GM23338 (cell line): Measurements from ENCODE around the gene PLAGL1. TPM values are rescaled to one million over a fixed set of nuclear protein-coding genes. Genes with fewer than 3 reads are reported as not detected.

ENCODE experiments used
- ATAC-seq: fragments of 200-7000 bp; cut with Tn5 transposase; 3 replicates; pipeline ENCODE4 v1.9.1; 2020
- DNase-seq: peaks from one replicate; pipeline ENCODE4 v3.0.0-alpha.2; 2015; ENCODE audit warnings: low spot score
- H2AFZ ChIP-seq: fragments of 200-600 bp; sonication (generic); 2 replicates; pipeline ENCODE4 v1.8.0; 2016; ENCODE audit warnings: antibody characterized with exemption, mild to moderate bottlenecking, moderate library complexity
- H3F3A ChIP-seq: fragments of 200-600 bp; sonication (generic); replicated peaks from 2 replicates; pipeline ENCODE4 v1.8.0; 2017; ENCODE audit warnings: antibody characterized with exemption, mixed run types, low read depth
- H3K27ac ChIP-seq: fragments of 200-600 bp; sonication (generic); 2 replicates; pipeline ENCODE4 v1.6.1; 2016; ENCODE audit warnings: low read depth
- H3K27me3 ChIP-seq: fragments of 200-600 bp; sonication (generic); 2 replicates; pipeline ENCODE4 v1.8.0; 2016; ENCODE audit warnings: mild to moderate bottlenecking, mixed run types, moderate library complexity; ENCODE audit not compliant: insufficient read depth
- H3K36me3 ChIP-seq: fragments of 200-600 bp; sonication (generic); 2 replicates; pipeline ENCODE4 v1.8.0; 2016; ENCODE audit warnings: mild to moderate bottlenecking; ENCODE audit not compliant: insufficient read depth
- H3K4me1 ChIP-seq: fragments of 200-600 bp; sonication (generic); 2 replicates; pipeline ENCODE4 v1.8.0; 2016; ENCODE audit warnings: mild to moderate bottlenecking, moderate library complexity; ENCODE audit not compliant: insufficient read depth
- H3K4me2 ChIP-seq: fragments of 200-600 bp; sonication (generic); 2 replicates; pipeline ENCODE4 v1.7.1; 2017; ENCODE audit warnings: mixed run types
- H3K4me3 ChIP-seq: fragments of 200-600 bp; sonication (generic); 2 replicates; pipeline ENCODE4 v1.6.1; 2016; ENCODE audit warnings: mixed run types
- H3K79me2 ChIP-seq: fragments of 200-600 bp; sonication (generic); replicated peaks from 2 replicates; pipeline ENCODE4 v1.8.0; 2017; ENCODE audit warnings: mild to moderate bottlenecking; ENCODE audit not compliant: insufficient read depth
- H3K9me2 ChIP-seq: fragments of 200-600 bp; sonication (generic); 2 replicates; pipeline ENCODE4 v1.8.0; 2017; ENCODE audit not compliant: insufficient read depth
- H4K20me1 ChIP-seq: fragments of 200-600 bp; sonication (generic); replicated peaks from 2 replicates; pipeline ENCODE4 v1.8.0; 2017; ENCODE audit warnings: mild to moderate bottlenecking; ENCODE audit not compliant: insufficient read depth
- H3K27ac Mint-ChIP-seq: 2 replicates; pipeline ENCODE4 v1.8.0; 2020; ENCODE audit warnings: inconsistent platforms, mild to moderate bottlenecking, moderate library complexity, mixed read lengths
- H3K27me3 Mint-ChIP-seq: 3 replicates; pipeline ENCODE4 v1.8.0; 2022; ENCODE audit warnings: low read depth, mild to moderate bottlenecking, moderate library complexity, mixed read lengths, inconsistent platforms; ENCODE audit not compliant: insufficient read depth, poor library complexity
- H3K36me3 Mint-ChIP-seq: 3 replicates; pipeline ENCODE4 v1.8.0; 2021; ENCODE audit warnings: low read depth, mild to moderate bottlenecking, inconsistent platforms, moderate library complexity, mixed read lengths
- H3K4me1 Mint-ChIP-seq: 3 replicates; pipeline ENCODE4 v1.8.0; 2020; ENCODE audit warnings: mild to moderate bottlenecking, inconsistent platforms, mixed read lengths
- H3K4me3 Mint-ChIP-seq: 3 replicates; pipeline ENCODE4 v1.8.0; 2021; ENCODE audit warnings: moderate library complexity, mild to moderate bottlenecking, inconsistent platforms, mixed read lengths
- H3K9me3 Mint-ChIP-seq: 3 replicates; pipeline ENCODE4 v1.8.0; 2020; ENCODE audit warnings: moderate library complexity, mild to moderate bottlenecking, inconsistent platforms, mixed read lengths
- CREB1 ChIP-seq: fragments of 250-450 bp; sonication (Bioruptor Pico); IDR thresholded peaks from 2 replicates; pipeline ENCODE4 v1.5.0; 2020; ENCODE audit warnings: low read depth, mild to moderate bottlenecking, moderate library complexity
- CTCF ChIP-seq, 2 experiments: fragments of 200-600 bp in 1 of 2; sonication (generic) in 1 of 2; conservative IDR thresholded peaks; 2 replicates each; pipeline versions ENCODE4 v1.5.1 to v1.6.1; 2016 to 2017; ENCODE audit warnings: antibody characterized with exemption in 2 of 2, low read depth in 2 of 2, mild to moderate bottlenecking in 2 of 2, moderate library complexity in 1 of 2
- ETS1 ChIP-seq: IDR thresholded peaks from 2 replicates; pipeline ENCODE4 v1.6.1; 2016; ENCODE audit warnings: antibody characterized with exemption
- EZH2 ChIP-seq: fragments of 200-600 bp; sonication (generic); IDR thresholded peaks from one replicate; pipeline ENCODE4 v1.8.0; 2017; ENCODE audit warnings: antibody characterized with exemption, mild to moderate bottlenecking, low read depth; ENCODE audit not compliant: unreplicated experiment
- EZH2phosphoT487 ChIP-seq: fragments of 200-600 bp; sonication (generic); IDR thresholded peaks from one replicate; pipeline ENCODE4 v1.8.1; 2018; ENCODE audit warnings: antibody characterized with exemption; ENCODE audit not compliant: unreplicated experiment
- JUNB ChIP-seq: IDR thresholded peaks from one replicate; pipeline ENCODE4 v1.6.1; 2016; ENCODE audit warnings: antibody characterized with exemption; ENCODE audit not compliant: unreplicated experiment
- NANOG ChIP-seq: IDR thresholded peaks from 2 replicates; pipeline ENCODE4 v1.6.1; 2016; ENCODE audit warnings: antibody characterized with exemption, borderline replicate concordance
- POLR2AphosphoS5 ChIP-seq: IDR thresholded peaks from 2 replicates; pipeline ENCODE4 v1.6.1; 2016; ENCODE audit warnings: antibody characterized with exemption, low read depth
- REST ChIP-seq: IDR thresholded peaks from one replicate; pipeline ENCODE4 v1.6.1; 2018; ENCODE audit warnings: antibody characterized with exemption; ENCODE audit not compliant: unreplicated experiment
- STAT1 ChIP-seq: IDR thresholded peaks from one replicate; pipeline ENCODE4 v1.6.1; 2016; ENCODE audit warnings: antibody characterized with exemption; ENCODE audit not compliant: unreplicated experiment
- ZNF114 ChIP-seq: fragments of 250-450 bp; sonication (Bioruptor Pico); IDR thresholded peaks from 2 replicates; pipeline ENCODE4 v1.5.0; 2020; ENCODE audit warnings: mild to moderate bottlenecking, moderate library complexity
- ZNF331 ChIP-seq: fragments of 250-450 bp; sonication (Bioruptor Pico); IDR thresholded peaks from 2 replicates; pipeline ENCODE4 v1.5.0; 2020; ENCODE audit warnings: low read depth, mild to moderate bottlenecking, moderate library complexity
- ZNF462 ChIP-seq: fragments of 250-450 bp; sonication (Bioruptor Pico); IDR thresholded peaks from 2 replicates; pipeline ENCODE4 v1.5.0; 2020; ENCODE audit warnings: mild to moderate bottlenecking, moderate library complexity
- polyA plus RNA-seq: library from polyadenylated mRNA; unstranded; fragments of >200 nt; fragmentation: Nextera tagmentation; extraction: Ambion mirVana; gene quantifications from 2 replicates; pipeline ENCODE4 v1.2.1, GENCODE V29; 2016
- total RNA-seq: library from RNA; depleted of rRNA; stranded (reverse); fragments of >200 nt; shearing (Covaris generic); gene quantifications from 2 replicates; pipeline ENCODE4 v1.2.3, GENCODE V29; 2014

The PLAGL1 gene
- total and polyA plus RNA-seq, 2 experiments from 2014 or later, result 0.90 to 1.7 TPM

GRCh38 chr6:143936778-143937667, 71.0 kb downstream of the PLAGL1 start:
- Histone ChIP-seq H3K9me2 (no peaks in the 10 kb centered on the region), H3K4me1 (peaks cover 24% of the 10 kb centered on the region), H3F3A (no peaks in the 10 kb centered on the region), H3K27me3 (peaks cover 13% of the 10 kb centered on the region), H2AFZ (no peak overlapping the region), H3K36me3 (no peaks in the 10 kb centered on the region), H3K79me2 (no peaks in the 10 kb centered on the region), H3K4me3 (0 out of 2 replicates have a peak overlapping the region, but pooled peaks have one; percentile 13), H3K27ac (no peak overlapping the region), H4K20me1 (no peaks in the 10 kb centered on the region), H3K4me2 (peak overlapping the region; percentile 9; the same call in 1 of the 2 replicates)
- Mint-ChIP-seq H3K27ac (no peak overlapping the region), H3K27me3 (peaks cover 11% of the 10 kb centered on the region), H3K36me3 (peaks cover 6% of the 10 kb centered on the region; the same call in 2 of the 3 replicates), H3K9me3 (peaks cover 11% of the 10 kb centered on the region; the same call in 2 of the 3 replicates), H3K4me1 (peaks cover 35% of the 10 kb centered on the region), H3K4me3 (no peak overlapping the region)
- DNase-seq (peak; percentile 34), ATAC-seq (peak; percentile 56)
- TF ChIP-seq STAT1 (no peak), REST (no peak), ZNF462 (CRISPR knock-in tag) (no peak), ZNF114 (no peak), CTCF (conservative IDR thresholded peaks at IDR 0.05; ENCODE audit: low read depth in 2 of 2) (no peak), CREB1 (no peak), ETS1 (no peak), ZNF331 (no peak), JUNB (no peak), EZH2 (no peak), NANOG (no peak), EZH2phosphoT487 (no peak), POLR2AphosphoS5 (no peak)
